Epidermal melanocyte (primary cell): ENCODE data around the gene ARL13A.
"Not testable (repeated sequence)": the region's sequence is repeated elsewhere in the genome, so short reads cannot be mapped to it uniquely, and the experiment has no call there.

Experiments
- DNase-seq: peaks from one replicate; pipeline ENCODE4 v3.0.0; 2011; ENCODE audit warnings: low spot score; ENCODE audit not compliant: insufficient read length

The ARL13A gene

DNA sequence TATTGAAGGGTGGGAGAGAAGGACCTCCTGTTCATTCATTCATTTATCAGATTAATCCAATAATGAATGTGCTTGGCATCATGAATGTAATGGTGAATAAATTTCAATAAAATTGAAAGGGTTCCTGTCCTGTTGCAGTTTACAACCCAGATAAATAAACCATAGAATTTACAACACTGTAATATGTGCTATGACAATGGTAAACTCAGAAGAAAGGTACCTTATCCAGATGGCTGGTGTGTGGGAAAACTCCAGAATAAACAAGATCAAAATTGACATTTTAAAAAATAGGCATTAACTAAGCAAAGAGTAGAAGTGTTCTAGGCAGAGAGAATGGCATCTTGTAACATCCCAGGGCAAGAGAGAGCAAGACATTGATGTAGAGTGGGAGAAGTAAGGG lies 15.3 kb downstream of the ARL13A start:
- no peak for DNase-seq

GRCh38 chrX:100990139-100990538 lies 20.6 kb downstream of the ARL13A start:
- no peak for DNase-seq

DNA sequence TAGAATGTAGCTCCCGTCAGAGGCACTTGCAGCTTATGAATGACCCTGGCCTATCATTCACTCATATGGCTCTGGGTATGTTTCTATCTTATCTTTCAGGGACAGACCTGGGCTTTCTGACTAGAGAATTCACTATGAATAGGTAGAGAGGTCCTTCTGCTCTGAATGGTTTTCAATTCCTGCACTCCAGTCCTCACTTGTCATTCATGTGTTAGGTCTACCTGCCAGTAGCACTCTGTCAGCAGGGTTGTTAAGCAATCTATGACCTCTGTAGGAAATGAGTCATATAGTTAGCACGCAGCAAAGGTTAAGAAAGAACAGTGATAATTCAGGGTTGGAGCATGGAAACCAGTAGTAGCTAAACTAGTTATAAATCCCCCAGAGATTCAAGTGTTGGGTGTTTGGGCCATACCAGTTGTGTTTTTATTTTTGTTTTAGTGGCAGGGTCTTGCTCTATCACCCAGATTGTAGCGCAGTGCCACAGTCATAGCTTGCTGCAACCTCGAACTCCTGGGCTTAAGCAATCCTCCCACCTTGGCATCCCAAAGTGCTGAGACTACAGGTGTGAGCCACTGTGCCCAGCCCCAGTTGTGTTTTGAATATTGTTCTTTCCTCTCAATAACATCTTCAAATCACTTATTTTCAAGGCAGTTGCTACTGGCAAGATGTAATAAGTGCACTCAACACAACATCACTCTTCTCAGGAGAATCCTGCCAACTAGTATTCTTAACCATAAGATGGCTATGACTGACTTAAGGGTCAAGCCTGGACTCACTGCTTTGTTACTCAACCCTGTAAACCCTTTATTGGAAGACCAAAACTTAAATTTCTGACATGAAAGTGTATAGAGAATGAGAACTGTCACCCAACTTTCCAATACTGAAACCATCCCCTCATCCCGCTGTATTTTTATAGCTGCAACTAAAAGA lies 25.1 kb downstream of the ARL13A start:
- no peak for DNase-seq

GRCh38 chrX:100995469-100995868 lies 26.0 kb downstream of the ARL13A start:
- no peak for DNase-seq

DNA sequence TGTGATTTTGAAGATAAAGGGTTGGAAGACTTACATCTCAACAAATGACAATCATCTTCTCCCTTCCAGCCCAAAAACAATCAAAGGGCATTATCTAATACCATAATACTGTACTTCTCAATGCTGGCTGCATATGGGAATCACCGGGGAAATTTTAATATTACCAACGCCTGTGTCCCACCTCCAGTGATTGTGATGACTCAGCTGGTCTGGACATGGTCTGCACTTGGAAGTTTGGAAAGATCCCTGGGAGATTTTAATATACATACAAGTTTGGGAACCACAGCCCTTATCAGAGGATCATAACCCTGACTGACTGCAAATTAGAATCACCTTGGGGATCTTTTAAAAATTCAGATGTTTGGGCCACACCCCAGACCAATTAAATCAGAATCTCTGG lies 29.9 kb downstream of the ARL13A start:
- DNase-seq = no peak

GRCh38 chrX:101009090-101009489 lies 39.6 kb downstream of the ARL13A start:
- no peak for DNase-seq

DNA sequence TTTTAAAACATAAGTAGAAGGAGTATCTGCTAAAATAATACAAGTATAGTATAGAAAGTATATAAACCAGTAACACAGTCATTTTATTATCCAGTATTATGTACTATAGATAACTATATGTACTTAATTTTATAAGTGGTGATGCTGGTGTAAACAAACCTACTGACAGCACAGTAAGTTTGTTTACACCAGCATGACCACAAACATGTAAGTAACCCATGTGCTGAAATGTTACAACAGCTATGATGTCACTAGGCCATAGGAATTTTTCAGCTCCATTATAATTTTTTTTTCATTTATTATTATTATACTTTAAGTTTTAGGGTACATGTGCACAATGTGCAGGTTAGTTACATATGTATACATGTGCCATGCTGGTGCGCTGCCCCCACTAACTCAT lies 42.5 kb downstream of the ARL13A start:
- DNase-seq = not testable (repeated sequence)

DNA sequence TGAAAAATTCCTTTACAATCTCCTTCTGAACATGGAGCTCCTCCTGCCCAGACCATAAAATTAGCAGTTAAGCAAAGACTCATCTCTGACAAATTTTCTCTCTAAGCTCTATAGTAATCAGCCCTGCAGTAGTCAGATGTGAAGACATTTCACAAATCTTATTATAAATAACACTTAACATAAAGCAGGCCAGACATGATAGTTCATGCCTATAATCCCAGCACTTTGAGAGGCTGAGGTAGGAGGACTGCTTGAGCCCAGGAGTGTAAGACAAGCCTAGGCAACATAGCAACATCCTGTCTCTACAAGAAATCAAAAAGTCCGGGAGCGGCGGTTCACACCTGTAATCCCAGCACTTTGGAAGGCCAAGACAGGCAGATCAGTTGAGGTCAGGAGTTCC lies 52.5 kb downstream of the ARL13A start:
- no peak for DNase-seq

DNA sequence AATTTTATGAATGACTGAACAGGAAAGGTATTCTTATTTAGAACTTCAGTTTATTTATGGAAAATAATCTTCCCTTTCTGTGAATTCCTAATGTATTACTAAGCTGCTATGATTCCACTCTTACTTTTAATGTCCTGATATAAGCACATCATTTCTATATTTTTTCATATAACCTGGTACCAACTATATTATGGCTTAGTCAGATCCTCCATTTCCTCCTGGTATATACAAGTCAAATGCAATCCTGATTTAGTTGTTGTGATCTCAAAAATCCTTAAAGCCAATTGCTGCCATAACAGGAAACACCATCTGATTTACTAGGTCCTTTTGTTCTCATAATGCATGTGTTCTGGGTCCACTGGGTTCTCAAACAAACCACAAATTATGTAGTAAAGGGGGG lies 55.6 kb downstream of the ARL13A start:
- no peak for DNase-seq

GRCh38 chrX:101028562-101028961 lies 59.1 kb downstream of the ARL13A start:
- no peak for DNase-seq

GRCh38 chrX:101029665-101030064 lies 60.2 kb downstream of the ARL13A start:
- no peak for DNase-seq

DNA sequence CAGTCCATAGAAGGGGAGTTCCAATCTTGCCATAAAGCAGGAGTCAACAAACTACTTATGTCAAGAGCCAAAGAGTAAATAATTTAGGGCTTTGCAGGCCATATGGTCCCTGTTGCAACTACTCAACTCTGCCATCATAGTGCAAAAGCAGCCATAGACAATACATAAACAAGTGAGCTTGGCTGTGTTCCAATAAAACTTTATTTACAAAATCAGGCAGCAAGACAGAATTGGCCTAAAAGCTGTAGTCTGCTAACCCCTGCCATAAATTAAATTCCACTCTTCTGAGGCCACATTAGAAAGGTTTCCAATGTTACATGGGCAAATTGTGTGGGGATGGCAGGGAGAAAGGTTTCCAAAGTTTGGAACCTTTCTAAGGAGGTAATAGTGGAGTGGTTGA lies 67.7 kb downstream of the ARL13A start:
- no peak for DNase-seq

DNA sequence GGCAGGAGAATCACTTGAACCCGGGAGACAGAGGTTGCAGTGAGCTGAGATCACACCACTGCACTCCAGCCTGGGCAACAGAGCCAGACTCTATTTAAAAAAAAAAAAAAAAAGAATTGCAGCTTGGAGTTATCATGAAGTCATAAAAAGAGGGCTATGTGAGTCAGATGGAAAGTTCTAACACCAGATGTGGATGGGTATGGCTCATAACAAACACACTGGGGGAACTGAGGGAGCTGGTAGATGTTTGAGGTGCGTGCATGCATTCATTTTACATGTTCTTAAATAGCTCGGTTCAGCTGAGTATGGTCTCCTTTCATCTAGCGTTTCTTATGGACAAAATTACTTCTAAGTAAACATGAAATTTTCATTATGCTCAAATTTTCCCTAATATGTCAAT lies 70.7 kb downstream of the ARL13A start:
- no peak for DNase-seq
